DMS 273 treated with DMSO at 0.1 percent for 48 hours (cell line): ENCODE data around the gene ELMO2.
A peak's percentile ranks its signal among the peaks of the same experiment; 100 is the strongest.

ENCODE experiments used
- DNase-seq: peaks from one replicate; lab custom pipeline; 2025; lab: John Stamatoyannopoulos, UW

Gene ELMO2

GRCh38 chr20:46331611-46332361, 74.6 kb downstream of the ELMO2 start:
- no peak for DNase-seq

GRCh38 chr20:46330831-46331371, 75.5 kb downstream of the ELMO2 start:
- DNase-seq: no peak

GRCh38 chr20:46330072-46330763, 76.2 kb downstream of the ELMO2 start:
- DNase-seq: peak; percentile 54

- DNase-seq: no peak
These were observed 78.1 kb downstream of the ELMO2 start for GRCh38 chr20:46328200-46328882.

- DNase-seq: no peak
These were observed 78.9 kb downstream of the ELMO2 start for GRCh38 chr20:46327557-46327956.

- DNase-seq: no peak
These were observed 80.6 kb downstream of the ELMO2 start for GRCh38 chr20:46325789-46326188.

- DNase-seq: peak; percentile 27
These were observed 81.3 kb downstream of the ELMO2 start for GRCh38 chr20:46324960-46325703.

- no peak for DNase-seq
These were observed 82.0 kb downstream of the ELMO2 start for GRCh38 chr20:46324379-46324778.

GRCh38 chr20:46323557-46323956, 82.9 kb downstream of the ELMO2 start:
- DNase-seq: no peak

GRCh38 chr20:46322641-46323040, 83.8 kb downstream of the ELMO2 start:
- DNase-seq: no peak

GRCh38 chr20:46317685-46318177, 88.7 kb downstream of the ELMO2 start:
- no peak for DNase-seq

GRCh38 chr20:46316984-46317684, 89.3 kb downstream of the ELMO2 start:
- no peak for DNase-seq
